H9 (cell line): Measurements from ENCODE around the gene REC114. TPM values are rescaled to one million over a fixed set of nuclear protein-coding genes. Genes with fewer than 3 reads are reported as not detected.
A peak's percentile ranks its signal among the peaks of the same experiment; 100 is the strongest.

Experiments used
- DNase-seq: peaks from one replicate; pipeline ENCODE4 v3.0.0-alpha.2; 2017
- H2AFZ ChIP-seq: one replicate; pipeline ENCODE4 v1.6.1; 2013; ENCODE audit warnings: mild to moderate bottlenecking, low read length, control low read depth, moderate library complexity
- H2AK5ac ChIP-seq: 2 replicates; pipeline ENCODE4 v1.6.1; 2013; ENCODE audit warnings: low read length, control low read depth, mixed read lengths; ENCODE audit not compliant: insufficient read length
- H2BK120ac ChIP-seq: one replicate; pipeline ENCODE4 v1.6.1; 2013; ENCODE audit warnings: low read depth, mild to moderate bottlenecking, low read length, control low read depth, inconsistent platforms; ENCODE audit not compliant: poor library complexity, severe bottlenecking
- H2BK12ac ChIP-seq: 2 replicates; pipeline ENCODE4 v1.6.1; 2013; ENCODE audit warnings: low read length, control low read depth, mixed read lengths, low read depth; ENCODE audit not compliant: insufficient read length
- H2BK15ac ChIP-seq: 2 replicates; pipeline ENCODE4 v1.6.1; 2013; ENCODE audit warnings: low read depth, low read length, control low read depth
- H2BK20ac ChIP-seq: one replicate; pipeline ENCODE4 v1.6.1; 2013; ENCODE audit warnings: low read depth, mild to moderate bottlenecking, low read length, control low read depth, inconsistent platforms; ENCODE audit not compliant: poor library complexity, severe bottlenecking
- H2BK5ac ChIP-seq: 2 replicates; pipeline ENCODE4 v1.6.1; 2013; ENCODE audit warnings: low read length, control low read depth, mixed read lengths; ENCODE audit not compliant: insufficient read length
- H3K14ac ChIP-seq: 2 replicates; pipeline ENCODE4 v1.6.1; 2013; ENCODE audit warnings: low read length, control low read depth; ENCODE audit not compliant: insufficient read depth
- H3K18ac ChIP-seq: 2 replicates; pipeline ENCODE4 v1.6.1; 2013; ENCODE audit warnings: low read depth, mild to moderate bottlenecking, mixed read lengths, low read length, control low read depth; ENCODE audit not compliant: insufficient read length
- H3K23ac ChIP-seq: 2 replicates; pipeline ENCODE4 v1.6.1; 2013; ENCODE audit warnings: low read length, control low read depth, mixed read lengths, low read depth; ENCODE audit not compliant: insufficient read length
- H3K23me2 ChIP-seq: 2 replicates; pipeline ENCODE4 v1.6.1; 2013; ENCODE audit warnings: low read depth, mild to moderate bottlenecking, mixed read lengths, low read length, control low read depth; ENCODE audit not compliant: insufficient read length, poor library complexity, severe bottlenecking
- H3K27ac ChIP-seq: 2 replicates; pipeline ENCODE4 v1.5.1; 2013; ENCODE audit warnings: low read length, control low read depth, mixed read lengths, low read depth; ENCODE audit not compliant: insufficient read length
- H3K27me3 ChIP-seq: 2 replicates; pipeline ENCODE4 v1.6.1; 2013; ENCODE audit warnings: low read length, control low read depth, inconsistent platforms; ENCODE audit not compliant: insufficient read depth
- H3K4ac ChIP-seq: 2 replicates; pipeline ENCODE4 v1.6.1; 2013; ENCODE audit warnings: low read depth, mild to moderate bottlenecking, control low read depth, inconsistent platforms, low read length, moderate library complexity
- H3K4me1 ChIP-seq: 2 replicates; pipeline ENCODE4 v1.6.1; 2013; ENCODE audit warnings: low read length, control low read depth, inconsistent platforms; ENCODE audit not compliant: insufficient read depth
- H3K4me2 ChIP-seq: 2 replicates; pipeline ENCODE4 v1.6.1; 2013; ENCODE audit warnings: low read length, control low read depth, mixed read lengths; ENCODE audit not compliant: insufficient read length, insufficient read depth
- H3K56ac ChIP-seq: 2 replicates; pipeline ENCODE4 v1.6.1; 2013; ENCODE audit warnings: low read depth, mild to moderate bottlenecking, mixed read lengths, low read length, control low read depth; ENCODE audit not compliant: insufficient read length
- H3K79me1 ChIP-seq: 2 replicates; pipeline ENCODE4 v1.6.1; 2013; ENCODE audit warnings: low read depth, mild to moderate bottlenecking, moderate library complexity, low read length, control low read depth, inconsistent platforms; ENCODE audit not compliant: insufficient read depth, poor library complexity, severe bottlenecking
- H3K79me2 ChIP-seq: 2 replicates; pipeline ENCODE4 v1.6.1; 2013; ENCODE audit warnings: low read length, control low read depth, inconsistent platforms; ENCODE audit not compliant: insufficient read depth
- H3K9ac ChIP-seq: 2 replicates; pipeline ENCODE4 v1.6.1; 2013; ENCODE audit warnings: low read length, control low read depth, mixed read lengths; ENCODE audit not compliant: insufficient read length; ENCODE audit errors: extremely low read depth
- H3K9me3 ChIP-seq: one replicate; pipeline ENCODE4 v1.6.1; 2013; ENCODE audit warnings: low read depth, low read length, inconsistent platforms; ENCODE audit not compliant: control insufficient read depth
- H3T11ph ChIP-seq: one replicate; pipeline ENCODE4 v1.6.1; 2013; ENCODE audit warnings: mild to moderate bottlenecking, low read length, control low read depth, inconsistent platforms
- H4K20me1 ChIP-seq: one replicate; pipeline ENCODE4 v1.6.1; 2013; ENCODE audit not compliant: control insufficient read depth, insufficient read length, insufficient read depth
- H4K5ac ChIP-seq: 2 replicates; pipeline ENCODE4 v1.6.1; 2013; ENCODE audit warnings: low read depth, mild to moderate bottlenecking, mixed read lengths, low read length, control low read depth; ENCODE audit not compliant: insufficient read length
- H4K8ac ChIP-seq: replicated peaks from 2 replicates; pipeline ENCODE4 v1.6.1; 2013; ENCODE audit warnings: low read length, control low read depth, mixed read lengths, low read depth; ENCODE audit not compliant: insufficient read length
- H4K91ac ChIP-seq: 2 replicates; pipeline ENCODE4 v1.6.1; 2013; ENCODE audit warnings: low read depth, mild to moderate bottlenecking, moderate library complexity, mixed read lengths, low read length, control low read depth; ENCODE audit not compliant: insufficient read length
- H3K27ac Mint-ChIP-seq, 3 experiments: 2 replicates in 2 of 3; 3 replicates in 1 of 3; pipeline ENCODE4 v1.8.0; 2020 to 2021; ENCODE audit warnings: mixed read lengths in 3 of 3, mild to moderate bottlenecking in 1 of 3, moderate library complexity in 1 of 3
- H3K27me3 Mint-ChIP-seq: 2 replicates; pipeline ENCODE4 v1.8.0; 2021; ENCODE audit warnings: low read depth, mild to moderate bottlenecking, moderate library complexity, mixed read lengths
- H3K36me3 Mint-ChIP-seq, 3 experiments: 2 replicates in 2 of 3; 3 replicates in 1 of 3; pipeline ENCODE4 v1.8.0; 2020 to 2021; ENCODE audit warnings: low read depth in 3 of 3, mixed read lengths in 3 of 3; ENCODE audit not compliant: insufficient read depth in 1 of 3
- H3K4me1 Mint-ChIP-seq, 2 experiments: 2 replicates each; pipeline ENCODE4 v1.8.0; 2020; ENCODE audit warnings: mixed read lengths in 2 of 2
- H3K4me3 Mint-ChIP-seq, 2 experiments: 2 replicates in 1 of 2; 3 replicates in 1 of 2; pipeline ENCODE4 v1.8.0; 2020 to 2021; ENCODE audit warnings: mild to moderate bottlenecking in 2 of 2, mixed read lengths in 2 of 2, moderate library complexity in 1 of 2
- H3K9me3 Mint-ChIP-seq, 2 experiments: 2 replicates in 1 of 2; 3 replicates in 1 of 2; pipeline ENCODE4 v1.8.0; 2020; ENCODE audit warnings: mild to moderate bottlenecking in 2 of 2, mixed read lengths in 2 of 2, moderate library complexity in 1 of 2
- WGBS: extraction: QIAGEN DNeasy Blood & Tissue Kit; methylation state at CpG from one replicate; pipeline ENCODE4 v1.1.7; 2013; ENCODE audit warnings: missing lambda C conversion rate, low lambda C conversion rate, mixed read lengths; ENCODE audit not compliant: insufficient read length; ENCODE audit errors: extremely low coverage; 5-methylcytosine and 5-hydroxymethylcytosine counted together
- total RNA-seq: library from RNA; stranded (reverse); gene quantifications from 2 replicates; pipeline ENCODE4 v1.2.1, GENCODE V29; 2021
- TF ChIP-seq, protein P1 (sequence below): fragments of 200-600 bp; sonication (generic); conservative IDR thresholded peaks from 3 replicates; pipeline ENCODE4 v1.8.0; 2021; ENCODE audit warnings: antibody characterized with exemption, mild to moderate bottlenecking

REC114 gene
- total RNA-seq, 1 experiment from 2014 or later: not detected

DNA sequence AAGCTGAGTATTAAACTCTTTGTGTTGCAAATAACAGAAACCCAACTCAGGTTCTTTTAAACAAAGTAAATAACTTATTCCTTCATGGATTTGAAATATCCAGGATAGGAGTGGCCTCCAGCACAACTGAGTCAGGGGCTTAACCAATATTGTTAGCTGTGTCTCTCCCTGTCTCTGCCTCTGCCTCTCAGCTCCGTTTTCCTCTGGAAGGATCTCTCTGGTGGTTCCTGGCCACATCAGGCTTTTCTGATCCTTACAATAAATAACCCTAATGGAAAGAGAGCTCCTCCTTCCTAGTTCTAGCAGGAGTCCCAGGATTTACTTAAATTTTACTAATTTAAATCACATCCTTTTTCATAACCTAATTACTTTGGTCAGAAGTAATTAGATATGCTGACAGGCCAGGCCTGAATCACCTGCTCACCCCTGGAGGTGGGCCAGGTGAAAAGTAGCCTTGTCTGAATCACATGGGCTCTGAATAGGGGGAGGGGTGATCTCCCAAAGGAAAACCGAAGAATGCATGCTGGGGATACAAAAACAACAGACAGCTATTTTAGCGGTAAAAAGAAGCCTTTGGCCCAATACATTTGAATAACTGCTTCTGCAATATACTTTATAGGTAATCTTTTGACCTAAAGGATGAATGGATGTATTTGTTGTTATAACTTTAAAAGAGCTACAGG, 75.4 kb downstream of the REC114 start:
- peaks cover 22 to 29% of the 10 kb centered on the region in 2 experiments for H3K4me1 Mint-ChIP-seq
- Histone ChIP-seq H2BK20ac (no peak overlapping the region), H3K23ac (no peak overlapping the region), H3K56ac (no peak overlapping the region), H2BK15ac (no peak overlapping the region), H3K27me3 (no peaks in the 10 kb centered on the region), H2BK120ac (no peak overlapping the region), H3K18ac (no peak overlapping the region), H3T11ph (no peak overlapping the region), H3K9ac (no peak overlapping the region), H4K91ac (no peak overlapping the region), H2AFZ (no peak overlapping the region), H4K5ac (no peak overlapping the region), H3K23me2 (no peaks in the 10 kb centered on the region), H4K8ac (no peak overlapping the region), H3K4me1 (peaks cover 5% of the 10 kb centered on the region), H3K4ac (no peak overlapping the region), H3K79me2 (no peaks in the 10 kb centered on the region), H4K20me1 (no peaks in the 10 kb centered on the region), H3K14ac (no peak overlapping the region), H2BK12ac (no peak overlapping the region), H3K79me1 (no peaks in the 10 kb centered on the region), H3K27ac (no peak overlapping the region), H3K9me3 (no peaks in the 10 kb centered on the region), H2AK5ac (no peak overlapping the region), H3K4me2 (no peak overlapping the region), H2BK5ac (no peak overlapping the region)
- DNase-seq: peak; percentile 37
- no peaks in the 10 kb centered on the region for H3K27me3 Mint-ChIP-seq
- TF ChIP-seq, protein P1, sequence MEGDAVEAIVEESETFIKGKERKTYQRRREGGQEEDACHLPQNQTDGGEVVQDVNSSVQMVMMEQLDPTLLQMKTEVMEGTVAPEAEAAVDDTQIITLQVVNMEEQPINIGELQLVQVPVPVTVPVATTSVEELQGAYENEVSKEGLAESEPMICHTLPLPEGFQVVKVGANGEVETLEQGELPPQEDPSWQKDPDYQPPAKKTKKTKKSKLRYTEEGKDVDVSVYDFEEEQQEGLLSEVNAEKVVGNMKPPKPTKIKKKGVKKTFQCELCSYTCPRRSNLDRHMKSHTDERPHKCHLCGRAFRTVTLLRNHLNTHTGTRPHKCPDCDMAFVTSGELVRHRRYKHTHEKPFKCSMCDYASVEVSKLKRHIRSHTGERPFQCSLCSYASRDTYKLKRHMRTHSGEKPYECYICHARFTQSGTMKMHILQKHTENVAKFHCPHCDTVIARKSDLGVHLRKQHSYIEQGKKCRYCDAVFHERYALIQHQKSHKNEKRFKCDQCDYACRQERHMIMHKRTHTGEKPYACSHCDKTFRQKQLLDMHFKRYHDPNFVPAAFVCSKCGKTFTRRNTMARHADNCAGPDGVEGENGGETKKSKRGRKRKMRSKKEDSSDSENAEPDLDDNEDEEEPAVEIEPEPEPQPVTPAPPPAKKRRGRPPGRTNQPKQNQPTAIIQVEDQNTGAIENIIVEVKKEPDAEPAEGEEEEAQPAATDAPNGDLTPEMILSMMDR: no peak
- WGBS: no CpG with 5 or more reads among the region's 3 CpGs
- no peak overlapping the region for H3K4me3 Mint-ChIP-seq
- 0 out of 7 replicates have a peak, but pooled peaks cover 0 to 4% (median 0%) of the 10 kb centered on the region in 3 experiments for H3K36me3 Mint-ChIP-seq
- H3K9me3 Mint-ChIP-seq: peaks cover 2 to 9% of the 10 kb centered on the region in 2 experiments; a peak in 4 of 5 replicates
- peak overlapping the region in 1 of 3 experiments; percentile 45; a peak in 1 of 7 replicates for H3K27ac Mint-ChIP-seq
